ENCODE measurements around the gene SYNE3.

SYNE3 gene

DNA sequence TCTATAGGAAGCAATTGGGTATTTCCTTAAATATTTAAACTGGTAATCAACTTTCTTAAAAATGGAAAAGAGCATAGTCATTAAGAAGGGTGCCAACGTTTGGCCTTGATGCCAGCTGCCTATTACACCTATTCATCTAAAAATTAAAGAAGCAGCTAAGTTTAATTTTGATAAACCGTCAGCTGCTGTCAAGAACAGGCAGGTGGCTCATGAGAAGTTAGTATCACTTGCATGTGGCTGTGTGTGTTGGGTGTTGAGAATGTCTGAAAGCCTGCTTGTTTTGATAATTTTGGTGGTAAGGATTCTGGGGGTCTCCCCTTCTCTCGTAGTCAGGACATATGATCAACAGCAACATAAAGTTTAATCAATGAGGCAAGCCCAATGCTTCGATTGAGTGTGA, 24.9 kb upstream of the SYNE3 start:
- Histone ChIP-seq H3K27ac (ENCODE audit: low read depth, low read length) (no peak overlapping the region), H3K4me3 (ENCODE audit: low read depth in 1 of 5, low read length in 5 of 5) (no peak overlapping the region), H3K36me3 (ENCODE audit: control insufficient read depth in 5 of 5, insufficient read depth in 5 of 5, low read length in 5 of 5) (peaks cover 0 to 10% (median 4%) of the 10 kb centered on the region in 5 donors), H3K9ac (ENCODE audit: low read length in 5 of 5) (no peak overlapping the region), H3K4me1 (ENCODE audit: control insufficient read depth in 5 of 5, insufficient read depth in 5 of 5, low read length in 5 of 5) (peaks cover under 1 to 22% (median 21%) of the 10 kb centered on the region in 5 donors), H3K27me3 (ENCODE audit: control insufficient read depth in 5 of 5, insufficient read depth in 4 of 5, low read length in 5 of 5) (no peaks in the 10 kb centered on the region), H3K9me3 (ENCODE audit: control insufficient read depth in 5 of 5, low read length in 5 of 5) (no peaks in the 10 kb centered on the region)

GRCh38 chr14:95540236-95540855, 23.9 kb upstream of the SYNE3 start:
- H3K9me3 ChIP-seq (ENCODE audit: control insufficient read depth in 5 of 5, low read length in 5 of 5) = no peaks in the 10 kb centered on the region
- H3K36me3 ChIP-seq (ENCODE audit: control insufficient read depth in 5 of 5, insufficient read depth in 5 of 5, low read length in 5 of 5) = peaks cover 0 to 10% (median 4%) of the 10 kb centered on the region in 5 donors
- no peak overlapping the region for H3K27ac ChIP-seq (ENCODE audit: low read depth, low read length)
- peaks cover 8 to 32% (median 31%) of the 10 kb centered on the region in 5 donors for H3K4me1 ChIP-seq (ENCODE audit: control insufficient read depth in 5 of 5, insufficient read depth in 5 of 5, low read length in 5 of 5)
- no peak overlapping the region for H3K4me3 ChIP-seq (ENCODE audit: low read depth in 1 of 5, low read length in 5 of 5)
- H3K9ac ChIP-seq (ENCODE audit: low read length in 5 of 5) = no peak overlapping the region
- H3K27me3 ChIP-seq (ENCODE audit: control insufficient read depth in 5 of 5, insufficient read depth in 4 of 5, low read length in 5 of 5) = no peaks in the 10 kb centered on the region

GRCh38 chr14:95538801-95539509, 22.5 kb upstream of the SYNE3 start:
- Histone ChIP-seq H3K9ac (ENCODE audit: low read length in 5 of 5) (no peak overlapping the region), H3K4me3 (ENCODE audit: low read depth in 1 of 5, low read length in 5 of 5) (no peak overlapping the region), H3K36me3 (ENCODE audit: control insufficient read depth in 5 of 5, insufficient read depth in 5 of 5, low read length in 5 of 5) (peaks cover 0 to 3% (median 0%) of the 10 kb centered on the region in 5 donors), H3K9me3 (ENCODE audit: control insufficient read depth in 5 of 5, low read length in 5 of 5) (no peaks in the 10 kb centered on the region), H3K27me3 (ENCODE audit: control insufficient read depth in 5 of 5, insufficient read depth in 4 of 5, low read length in 5 of 5) (no peaks in the 10 kb centered on the region), H3K27ac (ENCODE audit: low read depth, low read length) (no peak overlapping the region), H3K4me1 (ENCODE audit: control insufficient read depth in 5 of 5, insufficient read depth in 5 of 5, low read length in 5 of 5) (peaks cover 8 to 36% (median 33%) of the 10 kb centered on the region in 5 donors)

- Histone ChIP-seq H3K36me3 (ENCODE audit: control insufficient read depth in 5 of 5, insufficient read depth in 5 of 5, low read length in 5 of 5) (no peaks in the 10 kb centered on the region), H3K4me3 (ENCODE audit: low read depth in 1 of 5, low read length in 5 of 5) (no peak overlapping the region), H3K9me3 (ENCODE audit: control insufficient read depth in 5 of 5, low read length in 5 of 5) (no peaks in the 10 kb centered on the region), H3K27ac (ENCODE audit: low read depth, low read length) (peak overlapping the region; percentile 66), H3K4me1 (ENCODE audit: control insufficient read depth in 5 of 5, insufficient read depth in 5 of 5, low read length in 5 of 5) (peaks cover 13 to 50% (median 48%) of the 10 kb centered on the region in 5 donors), H3K9ac (ENCODE audit: low read length in 5 of 5) (peak overlapping the region in 3 of 5 donors; percentile 17 to 90 (median 49)), H3K27me3 (ENCODE audit: control insufficient read depth in 5 of 5, insufficient read depth in 4 of 5, low read length in 5 of 5) (no peaks in the 10 kb centered on the region)
These were observed 21.0 kb upstream of the SYNE3 start for GRCh38 chr14:95537298-95538089.

- no peaks in the 10 kb centered on the region for H3K9me3 ChIP-seq (ENCODE audit: control insufficient read depth in 5 of 5, low read length in 5 of 5)
- H3K36me3 ChIP-seq (ENCODE audit: control insufficient read depth in 5 of 5, insufficient read depth in 5 of 5, low read length in 5 of 5) = no peaks in the 10 kb centered on the region
- H3K27ac ChIP-seq (ENCODE audit: low read depth, low read length) = peak overlapping the region; percentile 66
- peak overlapping the region in 1 of 5 donors; percentile 26 for H3K4me3 ChIP-seq (ENCODE audit: low read depth in 1 of 5, low read length in 5 of 5)
- peaks cover 15 to 58% (median 55%) of the 10 kb centered on the region in 5 donors for H3K4me1 ChIP-seq (ENCODE audit: control insufficient read depth in 5 of 5, insufficient read depth in 5 of 5, low read length in 5 of 5)
- H3K9ac ChIP-seq (ENCODE audit: low read length in 5 of 5) = peak overlapping the region in 3 of 5 donors; percentile 49 to 93 (median 90)
- no peaks in the 10 kb centered on the region for H3K27me3 ChIP-seq (ENCODE audit: control insufficient read depth in 5 of 5, insufficient read depth in 4 of 5, low read length in 5 of 5)
These were observed 20.2 kb upstream of the SYNE3 start for GRCh38 chr14:95536671-95537070.

DNA sequence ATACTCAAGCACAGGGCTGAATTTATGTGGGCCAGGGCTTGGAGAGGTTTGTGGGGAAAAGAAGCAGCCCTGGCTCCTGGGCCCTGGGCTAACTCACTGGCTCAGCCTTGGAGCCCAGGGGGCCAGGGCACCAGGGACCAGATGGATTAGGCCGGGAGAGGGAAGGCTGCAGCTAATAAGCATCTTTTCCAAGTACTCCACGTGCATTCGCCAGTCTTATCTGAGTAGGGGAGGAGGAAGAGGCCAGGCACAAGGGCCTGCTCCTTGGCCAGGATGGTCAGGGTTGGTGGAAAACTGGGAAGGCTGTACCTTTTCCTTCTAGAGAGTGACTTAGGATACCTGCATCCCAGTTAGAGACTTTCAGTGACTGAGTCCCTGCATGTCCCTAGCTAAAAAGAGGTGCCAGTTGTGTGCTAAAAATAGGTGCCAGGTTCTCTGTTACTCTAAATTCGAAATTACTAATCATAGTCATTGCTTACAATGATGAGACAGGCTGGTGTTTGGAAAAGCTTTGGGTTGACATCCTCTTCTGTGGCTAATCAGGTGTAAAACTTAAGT, 19.7 kb upstream of the SYNE3 start:
- Histone ChIP-seq H3K4me3 (ENCODE audit: low read depth in 1 of 5, low read length in 5 of 5) (peak overlapping the region; percentile 74 to 91 (median 80)), H3K27ac (ENCODE audit: low read depth, low read length) (peak overlapping the region; percentile 62), H3K27me3 (ENCODE audit: control insufficient read depth in 5 of 5, insufficient read depth in 4 of 5, low read length in 5 of 5) (no peaks in the 10 kb centered on the region), H3K36me3 (ENCODE audit: control insufficient read depth in 5 of 5, insufficient read depth in 5 of 5, low read length in 5 of 5) (no peaks in the 10 kb centered on the region), H3K9ac (ENCODE audit: low read length in 5 of 5) (peak overlapping the region; percentile 73 to 93 (median 81)), H3K4me1 (ENCODE audit: control insufficient read depth in 5 of 5, insufficient read depth in 5 of 5, low read length in 5 of 5) (peaks cover 18 to 60% (median 57%) of the 10 kb centered on the region in 5 donors), H3K9me3 (ENCODE audit: control insufficient read depth in 5 of 5, low read length in 5 of 5) (no peaks in the 10 kb centered on the region)

GRCh38 chr14:95535226-95536021, 19.0 kb upstream of the SYNE3 start:
- H3K36me3 ChIP-seq (ENCODE audit: control insufficient read depth in 5 of 5, insufficient read depth in 5 of 5, low read length in 5 of 5) = peaks cover 0 to 5% (median 0%) of the 10 kb centered on the region in 5 donors
- H3K27ac ChIP-seq (ENCODE audit: low read depth, low read length) = peak overlapping the region; percentile 62
- peaks cover 18 to 60% (median 58%) of the 10 kb centered on the region in 5 donors for H3K4me1 ChIP-seq (ENCODE audit: control insufficient read depth in 5 of 5, insufficient read depth in 5 of 5, low read length in 5 of 5)
- H3K4me3 ChIP-seq (ENCODE audit: low read depth in 1 of 5, low read length in 5 of 5) = peak overlapping the region; percentile 74 to 91 (median 80)
- no peaks in the 10 kb centered on the region for H3K9me3 ChIP-seq (ENCODE audit: control insufficient read depth in 5 of 5, low read length in 5 of 5)
- H3K27me3 ChIP-seq (ENCODE audit: control insufficient read depth in 5 of 5, insufficient read depth in 4 of 5, low read length in 5 of 5) = no peaks in the 10 kb centered on the region
- H3K9ac ChIP-seq (ENCODE audit: low read length in 5 of 5) = peak overlapping the region; percentile 73 to 93 (median 81)

- peaks cover 0 to 6% (median 0%) of the 10 kb centered on the region in 5 donors for H3K36me3 ChIP-seq (ENCODE audit: control insufficient read depth in 5 of 5, insufficient read depth in 5 of 5, low read length in 5 of 5)
- H3K4me3 ChIP-seq (ENCODE audit: low read depth in 1 of 5, low read length in 5 of 5) = peak within 1 kb of the TSS; percentile 74 to 91 (median 80)
- H3K27ac ChIP-seq (ENCODE audit: low read depth, low read length) = peak within 1 kb of the TSS; percentile 94
- H3K4me1 ChIP-seq (ENCODE audit: control insufficient read depth in 5 of 5, insufficient read depth in 5 of 5, low read length in 5 of 5) = peaks cover 18 to 60% (median 58%) of the 10 kb centered on the region in 5 donors
- H3K9ac ChIP-seq (ENCODE audit: low read length in 5 of 5) = peak within 1 kb of the TSS; percentile 81 to 93 (median 89)
- no peaks in the 10 kb centered on the region for H3K27me3 ChIP-seq (ENCODE audit: control insufficient read depth in 5 of 5, insufficient read depth in 4 of 5, low read length in 5 of 5)
- H3K9me3 ChIP-seq (ENCODE audit: control insufficient read depth in 5 of 5, low read length in 5 of 5) = no peaks in the 10 kb centered on the region
These were observed 18.1 kb upstream of the SYNE3 start, which contains the start of gene GLRX5 for GRCh38 chr14:95534299-95535225. TSS of gene GLRX5 (plus strand) at chr14:95535050. CDS start at chr14:95535090, 40 bp downstream.
